Testis (tissue), 3 donors: ENCODE results near the gene CLN6. TPM values are rescaled to one million over a fixed set of nuclear protein-coding genes. Genes with fewer than 3 reads are reported as not detected.
"Not testable (repeated sequence)": the region's sequence is repeated elsewhere in the genome, so short reads cannot be mapped to it uniquely, and the experiment has no call there.

Experiments used
- DNase-seq: peaks from one replicate; pipeline ENCODE4 v3.0.0-alpha.2; 2019
- H3K27ac ChIP-seq, 2 donors: fragments of 200-600 bp; sonication (generic); one replicate each; pipeline ENCODE4 v1.5.1; 2019
- H3K27me3 ChIP-seq: fragments of 200-600 bp; sonication (generic); one replicate; pipeline ENCODE4 v1.5.1; 2019
- H3K36me3 ChIP-seq: fragments of 200-600 bp; sonication (generic); one replicate; pipeline ENCODE4 v1.5.1; 2017; ENCODE audit warnings: low read depth; ENCODE audit errors: missing control alignments
- H3K4me1 ChIP-seq: fragments of 200-600 bp; sonication (generic); one replicate; pipeline ENCODE4 v1.5.1; 2019
- H3K4me3 ChIP-seq, 2 donors: fragments of 200-600 bp; sonication (generic); one replicate each; pipeline ENCODE4 v1.5.1; 2017 to 2019
- H3K9me3 ChIP-seq: fragments of 200-600 bp; sonication (generic); one replicate; pipeline ENCODE4 v1.5.1; 2017
- POLR2A ChIP-seq: fragments of 450-650 bp; IDR thresholded peaks from one replicate; pipeline ENCODE4 v1.6.1; 2017; ENCODE audit warnings: antibody characterized with exemption, mild to moderate bottlenecking, moderate library complexity
- WGBS, 2 donors: methylation state at CpG; one replicate each; pipeline ENCODE4 v1.1.5; 2018; 5-methylcytosine and 5-hydroxymethylcytosine counted together
- intact Hi-C: fragments of 100-400 bp; cut with DNase I; formaldehyde crosslinking; loops from one replicate; pipeline ENCODE4 v1.15.1; 2023; ENCODE audit warnings: low total_unique reads
- polyA plus RNA-seq: library from polyadenylated mRNA; stranded (reverse); fragments of 350-450 nt; fragmentation: Illumina TruSeq; extraction: RNeasy Lipid Tissue Mini Kit (QIAGEN cat#74804); gene quantifications from one replicate; pipeline ENCODE4 v1.2.3, GENCODE V29; 2014; ENCODE audit warnings: low read depth, low replicate concordance; ENCODE audit not compliant: insufficient read depth
- total RNA-seq, 2 donors: library from RNA; depleted of rRNA; stranded (reverse); fragments of >200 nt; gene quantifications; one replicate each; pipeline ENCODE4 v1.2.3, GENCODE V29; 2016
- TF ChIP-seq, protein P1 (sequence below), 3 experiments: fragments of 450-650 bp in 2 of 3; fragments of 200-600 bp in 1 of 3; sonication (generic) in 1 of 3; IDR thresholded peaks; one replicate each; pipeline ENCODE4 v1.5.1; 2016 to 2019; ENCODE audit warnings: antibody characterized with exemption in 3 of 3, mild to moderate bottlenecking in 2 of 3, moderate library complexity in 1 of 3

CLN6 gene
- total and polyA plus RNA-seq, 3 donors from 2014 or later, result 23.3 to 58.8 (median 39.7) TPM

- H3K27me3 ChIP-seq, result no peaks in the 10 kb centered on the region
- DNase-seq, result no peak
- no peak overlapping the region for H3K27ac ChIP-seq
- WGBS, 2 donors, result 92 to 94% methylated on average over 3 of the region's 3 CpGs
- H3K4me1 ChIP-seq, result no peaks in the 10 kb centered on the region
- H3K4me3 ChIP-seq, result no peak overlapping the region
- intact Hi-C loops, result no loop called here
- TF ChIP-seq POLR2A, result no peak
- TF ChIP-seq, protein P1, sequence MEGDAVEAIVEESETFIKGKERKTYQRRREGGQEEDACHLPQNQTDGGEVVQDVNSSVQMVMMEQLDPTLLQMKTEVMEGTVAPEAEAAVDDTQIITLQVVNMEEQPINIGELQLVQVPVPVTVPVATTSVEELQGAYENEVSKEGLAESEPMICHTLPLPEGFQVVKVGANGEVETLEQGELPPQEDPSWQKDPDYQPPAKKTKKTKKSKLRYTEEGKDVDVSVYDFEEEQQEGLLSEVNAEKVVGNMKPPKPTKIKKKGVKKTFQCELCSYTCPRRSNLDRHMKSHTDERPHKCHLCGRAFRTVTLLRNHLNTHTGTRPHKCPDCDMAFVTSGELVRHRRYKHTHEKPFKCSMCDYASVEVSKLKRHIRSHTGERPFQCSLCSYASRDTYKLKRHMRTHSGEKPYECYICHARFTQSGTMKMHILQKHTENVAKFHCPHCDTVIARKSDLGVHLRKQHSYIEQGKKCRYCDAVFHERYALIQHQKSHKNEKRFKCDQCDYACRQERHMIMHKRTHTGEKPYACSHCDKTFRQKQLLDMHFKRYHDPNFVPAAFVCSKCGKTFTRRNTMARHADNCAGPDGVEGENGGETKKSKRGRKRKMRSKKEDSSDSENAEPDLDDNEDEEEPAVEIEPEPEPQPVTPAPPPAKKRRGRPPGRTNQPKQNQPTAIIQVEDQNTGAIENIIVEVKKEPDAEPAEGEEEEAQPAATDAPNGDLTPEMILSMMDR (IDR thresholded peaks at IDR 0.05), result no peak
- no peaks in the 10 kb centered on the region for H3K36me3 ChIP-seq
- no peaks in the 10 kb centered on the region for H3K9me3 ChIP-seq
Observed at GRCh38 chr15:68176601-68177000, 52.9 kb downstream of the CLN6 start.

GRCh38 chr15:68175526-68175925 lies 54.0 kb downstream of the CLN6 start:
- H3K4me1 ChIP-seq, result no peaks in the 10 kb centered on the region
- H3K36me3 ChIP-seq, result no peaks in the 10 kb centered on the region
- H3K4me3 ChIP-seq, result no peak overlapping the region
- intact Hi-C loops, result no loop called here
- no peak overlapping the region for H3K27ac ChIP-seq
- no peak for DNase-seq
- H3K9me3 ChIP-seq, result no peaks in the 10 kb centered on the region
- WGBS, 2 donors, result 68 to 81% methylated on average over 2 of the region's 2 CpGs
- no peak for TF ChIP-seq POLR2A
- TF ChIP-seq, protein P1 (IDR thresholded peaks at IDR 0.05), result no peak
- H3K27me3 ChIP-seq, result no peaks in the 10 kb centered on the region

DNA sequence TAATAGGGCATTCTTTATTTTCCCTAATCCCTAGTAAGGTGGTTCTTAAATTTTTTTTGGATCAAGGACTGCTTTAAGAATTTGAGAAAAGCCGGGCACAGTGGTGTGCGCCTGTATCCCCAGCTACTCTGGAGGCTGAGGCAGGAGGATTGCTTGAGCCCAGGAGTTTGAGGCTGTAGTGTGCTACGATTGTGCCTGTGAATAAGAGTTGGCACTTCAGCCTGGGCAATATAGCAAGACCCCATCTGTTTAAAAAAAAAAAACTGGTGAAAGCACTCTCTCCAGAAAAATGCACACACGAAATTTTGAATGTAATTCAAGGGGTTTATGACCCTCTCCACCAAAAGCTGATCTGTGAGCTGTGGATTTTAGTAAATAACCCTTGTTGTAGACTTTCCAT lies 56.4 kb downstream of the CLN6 start:
- Histone ChIP-seq H3K36me3 (no peaks in the 10 kb centered on the region), H3K4me1 (no peaks in the 10 kb centered on the region), H3K4me3 (no peak overlapping the region), H3K9me3 (no peaks in the 10 kb centered on the region), H3K27me3 (no peaks in the 10 kb centered on the region), H3K27ac (no peak overlapping the region)
- TF ChIP-seq, protein P1 (IDR thresholded peaks at IDR 0.05), result no peak
- TF ChIP-seq POLR2A, result no peak
- WGBS, 2 donors, result 96 to 97% methylated on average over 4 of the region's 4 CpGs
- intact Hi-C loops, result no loop called here
- DNase-seq, result no peak

DNA sequence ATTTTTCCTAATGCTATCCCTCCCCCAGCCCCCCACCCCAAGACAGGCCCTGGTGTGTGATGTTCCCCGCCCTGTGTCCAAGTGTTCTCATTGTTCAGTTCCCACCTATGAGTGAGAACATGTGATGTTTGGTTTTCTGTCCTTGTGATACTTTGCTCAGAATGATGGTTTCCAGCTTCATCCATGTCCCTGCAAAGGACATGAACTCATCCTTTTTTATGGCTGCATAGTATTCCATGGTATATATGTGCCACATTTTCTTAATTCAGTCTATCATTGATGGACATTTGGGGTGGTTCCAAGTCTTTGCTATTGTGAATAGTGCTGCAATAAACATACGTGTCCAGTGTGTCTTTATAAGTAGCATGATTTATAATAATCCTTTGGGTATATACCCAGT lies 57.5 kb downstream of the CLN6 start:
- 70 to 90% methylated on average over 2 of the region's 2 CpGs for WGBS, 2 donors
- H3K9me3 ChIP-seq, intact Hi-C loops: not testable (repeated sequence)

DNA sequence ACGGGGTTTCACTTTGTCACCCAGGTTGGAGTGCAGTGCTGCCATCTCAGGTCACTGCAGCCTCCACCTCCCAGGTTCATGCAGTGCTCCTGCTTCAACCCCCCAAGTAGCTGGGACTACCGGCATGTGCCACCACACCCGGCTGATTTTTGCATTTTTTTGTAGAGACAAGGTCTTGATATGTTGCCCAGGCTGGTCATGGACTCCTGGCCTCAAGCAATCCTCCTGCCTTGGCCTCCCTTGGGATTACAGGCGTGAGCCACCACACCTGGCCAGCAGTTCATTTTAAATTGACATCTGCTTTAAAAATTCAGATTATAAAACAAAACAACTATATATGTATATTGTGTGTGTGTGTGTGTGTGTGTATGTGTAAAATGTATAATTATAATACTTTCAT lies 62.7 kb downstream of the CLN6 start:
- H3K9me3 ChIP-seq, result no peaks in the 10 kb centered on the region
- intact Hi-C loops, result no loop called here
- DNase-seq, result no peak
- H3K4me1 ChIP-seq, result no peaks in the 10 kb centered on the region
- no peak overlapping the region for H3K4me3 ChIP-seq
- H3K27ac ChIP-seq, result no peak overlapping the region
- no peaks in the 10 kb centered on the region for H3K27me3 ChIP-seq
- no peaks in the 10 kb centered on the region for H3K36me3 ChIP-seq
- 90 to 92% methylated on average over 4 of the region's 4 CpGs for WGBS, 2 donors
- no peak for TF ChIP-seq POLR2A
- TF ChIP-seq, protein P1 (IDR thresholded peaks at IDR 0.05), result no peak

More for the DNA sequence above, 57.5 kb downstream of the CLN6 start:
- not testable (repeated sequence) for H3K4me1 ChIP-seq, DNase-seq, H3K27ac ChIP-seq, H3K4me3 ChIP-seq, H3K27me3 ChIP-seq, H3K36me3 ChIP-seq
